Measurements from ENCODE around the gene PCDHB5. TPM values are rescaled to one million over a fixed set of nuclear protein-coding genes. Genes with fewer than 3 reads are reported as not detected.
A peak's percentile ranks its signal among the peaks of the same experiment; 100 is the strongest.
"Not testable (repeated sequence)": the region's sequence is repeated elsewhere in the genome, so short reads cannot be mapped to it uniquely, and the experiment has no call there.

PCDHB5 gene
- not detected for total RNA-seq

DNA sequence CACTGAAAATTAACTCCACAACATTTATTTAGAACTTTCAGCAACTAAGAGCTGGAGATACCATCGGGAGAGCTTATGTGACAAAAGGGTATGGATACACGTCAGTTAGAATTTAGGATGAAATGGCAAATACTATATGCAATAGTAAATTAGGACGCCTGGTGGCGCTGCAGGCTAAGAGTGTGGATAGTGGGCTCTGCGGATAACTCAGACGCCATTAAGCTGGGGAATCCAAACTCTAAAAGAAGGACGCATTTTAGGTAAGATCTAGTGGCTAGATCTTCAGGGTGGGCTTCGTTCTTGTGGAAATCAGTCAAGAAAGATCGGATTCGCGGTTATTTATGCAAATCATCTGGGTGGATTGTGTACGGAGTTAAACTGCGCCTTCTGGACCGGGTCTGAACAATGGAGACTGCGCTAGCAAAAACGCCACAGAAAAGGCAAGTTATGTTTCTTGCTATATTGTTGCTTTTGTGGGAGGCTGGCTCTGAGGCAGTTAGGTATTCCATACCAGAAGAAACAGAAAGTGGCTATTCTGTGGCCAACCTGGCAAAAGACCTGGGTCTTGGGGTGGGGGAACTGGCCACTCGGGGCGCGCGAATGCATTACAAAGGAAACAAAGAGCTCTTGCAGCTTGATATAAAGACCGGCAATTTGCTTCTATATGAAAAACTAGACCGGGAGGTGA lies at the start of gene PCDHB5:
Gene PCDHB5 (plus strand): TSS at position 177 of the 688 bp plus-strand sequence. CDS start 229 bp downstream, at position 406.
- Mint-ChIP-seq H3K36me3 (ENCODE audit: low read depth) (peaks cover 2% of the 10 kb centered on the region), H3K27me3 (ENCODE audit: low read depth) (no peaks in the 10 kb centered on the region), H3K9me3 (ENCODE audit: insufficient read depth) (peaks cover 45% of the 10 kb centered on the region), H3K27ac (no peak within 1 kb of the TSS), H3K4me1 (ENCODE audit: low read depth) (no peaks in the 10 kb centered on the region), H3K4me3 (no peak within 1 kb of the TSS)
- ATAC-seq (no peak), DNase-seq (no peak)
- ChIA-PET CTCF (no interaction called here), POLR2A (no interaction called here)

DNA sequence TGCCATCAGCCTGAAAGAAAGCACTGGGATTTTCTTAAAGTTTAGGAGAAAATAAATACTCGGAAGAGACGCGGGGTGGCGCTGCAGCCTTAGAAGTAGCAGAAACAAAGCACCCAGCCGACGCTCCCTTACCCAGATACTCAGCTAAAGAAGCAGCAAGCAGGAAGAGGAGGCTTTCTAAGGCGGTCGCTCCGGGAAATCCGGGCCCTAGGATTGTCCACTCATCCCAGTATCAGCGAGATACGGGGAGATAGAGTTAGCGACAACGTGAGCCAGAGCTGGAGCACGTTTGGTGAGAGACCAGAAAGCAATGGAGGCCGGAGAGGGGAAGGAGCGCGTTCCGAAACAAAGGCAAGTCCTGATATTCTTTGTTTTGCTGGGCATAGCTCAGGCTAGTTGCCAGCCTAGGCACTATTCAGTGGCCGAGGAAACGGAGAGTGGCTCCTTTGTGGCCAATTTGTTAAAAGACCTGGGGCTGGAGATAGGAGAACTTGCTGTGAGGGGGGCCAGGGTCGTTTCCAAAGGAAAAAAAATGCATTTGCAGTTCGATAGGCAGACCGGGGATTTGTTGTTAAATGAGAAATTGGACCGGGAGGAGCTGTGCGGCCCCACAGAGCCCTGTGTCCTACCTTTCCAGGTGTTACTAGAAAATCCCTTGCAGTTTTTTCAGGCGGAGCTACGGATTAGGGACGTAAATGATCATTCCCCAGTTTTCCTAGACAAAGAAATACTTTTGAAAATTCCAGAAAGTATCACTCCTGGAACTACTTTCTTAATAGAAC lies 40.3 kb upstream of the PCDHB5 start, which contains the start of gene PCDHB2:
Gene PCDHB2 (plus strand): TSS at position 135 of the 782 bp plus-strand sequence. CDS start 176 bp downstream, at position 311.
- peaks cover 5% of the 10 kb centered on the region for H3K9me3 Mint-ChIP-seq (ENCODE audit: insufficient read depth)
- DNase-seq (no peak), ATAC-seq (no peak)
- H3K36me3 Mint-ChIP-seq (ENCODE audit: low read depth): no peaks in the 10 kb centered on the region
- CTCF ChIA-PET: no interaction called here
- no peak within 1 kb of the TSS for H3K4me3 Mint-ChIP-seq
- no peaks in the 10 kb centered on the region for H3K4me1 Mint-ChIP-seq (ENCODE audit: low read depth)
- H3K27me3 Mint-ChIP-seq (ENCODE audit: low read depth): peaks cover 9% of the 10 kb centered on the region
- POLR2A ChIA-PET: no interaction called here
- H3K27ac Mint-ChIP-seq: no peak within 1 kb of the TSS

DNA sequence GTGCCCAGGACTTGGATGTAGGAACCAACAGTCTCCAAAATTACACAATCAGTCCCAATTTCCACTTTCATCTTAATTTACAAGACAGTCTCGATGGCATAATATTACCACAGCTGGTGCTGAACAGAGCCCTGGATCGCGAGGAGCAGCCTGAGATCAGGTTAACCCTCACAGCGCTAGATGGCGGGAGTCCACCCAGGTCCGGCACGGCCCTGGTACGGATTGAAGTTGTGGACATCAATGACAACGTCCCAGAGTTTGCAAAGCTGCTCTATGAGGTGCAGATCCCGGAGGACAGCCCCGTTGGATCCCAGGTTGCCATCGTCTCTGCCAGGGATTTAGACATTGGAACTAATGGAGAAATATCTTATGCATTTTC lies 39.8 kb upstream of the PCDHB5 start:
- CTCF ChIA-PET: no interaction called here

DNA sequence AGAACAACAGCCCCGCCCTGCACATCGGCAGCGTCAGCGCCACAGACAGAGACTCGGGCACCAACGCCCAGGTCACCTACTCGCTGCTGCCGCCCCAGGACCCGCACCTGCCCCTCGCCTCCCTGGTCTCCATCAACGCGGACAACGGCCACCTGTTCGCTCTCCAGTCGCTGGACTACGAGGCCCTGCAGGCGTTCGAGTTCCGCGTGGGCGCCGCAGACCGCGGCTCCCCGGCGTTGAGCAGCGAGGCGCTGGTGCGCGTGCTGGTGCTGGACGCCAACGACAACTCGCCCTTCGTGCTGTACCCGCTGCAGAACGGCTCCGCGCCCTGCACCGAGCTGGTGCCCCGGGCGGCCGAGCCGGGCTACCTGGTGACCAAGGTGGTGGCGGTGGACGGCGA lies 38.8 kb upstream of the PCDHB5 start:
- Mint-ChIP-seq H3K9me3 (ENCODE audit: insufficient read depth) (peaks cover 19% of the 10 kb centered on the region), H3K27me3 (ENCODE audit: low read depth) (peaks cover 13% of the 10 kb centered on the region)
- H3K4me1 Mint-ChIP-seq (ENCODE audit: low read depth); CTCF ChIA-PET; DNase-seq; H3K36me3 Mint-ChIP-seq (ENCODE audit: low read depth); H3K4me3 Mint-ChIP-seq; ATAC-seq; H3K27ac Mint-ChIP-seq; POLR2A ChIA-PET: not testable (repeated sequence)

More for the DNA sequence above, 39.8 kb upstream of the PCDHB5 start:
- POLR2A ChIA-PET: no interaction called here
- H3K27ac Mint-ChIP-seq: no peak overlapping the region
- no peak for DNase-seq
- peaks cover 11% of the 10 kb centered on the region for H3K27me3 Mint-ChIP-seq (ENCODE audit: low read depth)
- no peaks in the 10 kb centered on the region for H3K36me3 Mint-ChIP-seq (ENCODE audit: low read depth)
- H3K9me3 Mint-ChIP-seq (ENCODE audit: insufficient read depth): peaks cover 10% of the 10 kb centered on the region
- H3K4me3 Mint-ChIP-seq: no peak overlapping the region
- H3K4me1 Mint-ChIP-seq (ENCODE audit: low read depth): no peaks in the 10 kb centered on the region
- no peak for ATAC-seq

DNA sequence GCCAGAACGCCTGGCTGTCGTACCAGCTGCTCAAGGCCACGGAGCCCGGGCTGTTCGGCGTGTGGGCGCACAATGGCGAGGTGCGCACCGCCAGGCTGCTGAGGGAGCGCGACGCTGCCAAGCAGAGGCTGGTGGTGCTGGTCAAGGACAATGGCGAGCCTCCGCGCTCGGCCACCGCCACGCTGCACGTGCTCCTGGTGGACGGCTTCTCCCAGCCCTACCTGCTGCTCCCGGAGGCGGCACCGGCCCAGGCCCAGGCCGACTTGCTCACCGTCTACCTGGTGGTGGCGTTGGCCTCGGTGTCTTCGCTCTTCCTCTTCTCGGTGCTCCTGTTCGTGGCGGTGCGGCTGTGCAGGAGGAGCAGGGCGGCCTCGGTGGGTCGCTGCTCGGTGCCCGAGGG lies 38.4 kb upstream of the PCDHB5 start:
- H3K27ac Mint-ChIP-seq; POLR2A ChIA-PET; CTCF ChIA-PET; H3K36me3 Mint-ChIP-seq (ENCODE audit: low read depth); H3K4me1 Mint-ChIP-seq (ENCODE audit: low read depth); DNase-seq; ATAC-seq; H3K4me3 Mint-ChIP-seq: not testable (repeated sequence)
- peaks cover 23% of the 10 kb centered on the region for H3K9me3 Mint-ChIP-seq (ENCODE audit: insufficient read depth)
- peaks cover 13% of the 10 kb centered on the region for H3K27me3 Mint-ChIP-seq (ENCODE audit: low read depth)

DNA sequence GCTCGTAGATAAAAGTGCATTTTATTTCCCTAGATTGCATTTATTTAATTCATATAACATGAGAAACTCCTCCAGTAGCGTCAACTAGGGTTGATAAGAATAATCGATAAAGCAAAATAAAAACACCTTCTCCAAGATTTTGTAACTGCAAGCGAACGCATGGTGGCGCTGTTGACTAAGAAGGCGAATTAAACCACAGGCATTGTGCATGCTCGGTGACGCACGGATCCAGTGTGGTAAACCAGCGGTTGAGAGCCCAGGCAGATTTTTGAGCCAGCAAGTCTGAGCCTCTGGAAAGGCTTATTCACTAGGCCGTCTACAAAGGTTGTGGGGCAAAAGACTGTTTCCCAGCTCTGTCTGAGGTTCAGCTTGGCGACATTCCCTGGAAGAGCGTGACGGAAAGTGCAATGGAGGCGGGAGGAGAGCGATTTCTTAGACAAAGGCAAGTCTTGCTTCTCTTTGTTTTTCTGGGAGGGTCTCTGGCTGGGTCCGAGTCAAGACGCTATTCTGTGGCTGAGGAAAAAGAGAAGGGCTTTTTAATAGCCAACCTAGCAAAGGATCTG lies 34.7 kb upstream of the PCDHB5 start, which contains the start of gene PCDHB3:
Gene PCDHB3 (plus strand): TSS at position 231 of the 563 bp plus-strand sequence. CDS start 177 bp downstream, at position 408.
- H3K27me3 Mint-ChIP-seq (ENCODE audit: low read depth): peaks cover 10% of the 10 kb centered on the region
- no peak for ATAC-seq

DNA sequence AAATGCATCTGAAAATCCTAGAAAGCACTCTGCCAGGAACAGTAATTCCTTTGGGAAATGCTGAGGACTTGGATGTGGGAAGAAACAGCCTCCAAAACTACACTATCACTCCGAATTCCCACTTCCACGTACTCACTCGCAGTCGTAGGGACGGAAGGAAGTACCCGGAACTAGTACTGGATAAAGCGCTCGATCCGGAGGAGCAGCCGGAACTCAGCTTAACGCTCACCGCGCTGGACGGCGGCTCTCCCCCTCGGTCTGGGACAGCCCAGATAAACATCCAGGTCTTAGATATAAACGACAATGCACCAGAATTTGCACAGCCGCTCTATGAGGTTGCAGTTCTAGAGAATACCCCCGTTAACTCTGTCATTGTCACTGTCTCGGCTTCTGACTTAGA lies 33.9 kb upstream of the PCDHB5 start:
- POLR2A ChIA-PET: no interaction called here
- H3K27me3 Mint-ChIP-seq (ENCODE audit: low read depth): peaks cover 3% of the 10 kb centered on the region
- ATAC-seq (no peak), DNase-seq (no peak)
- H3K4me3 Mint-ChIP-seq: no peak overlapping the region
- no peak overlapping the region for H3K27ac Mint-ChIP-seq
- H3K36me3 Mint-ChIP-seq (ENCODE audit: low read depth): peaks cover 1% of the 10 kb centered on the region
- H3K9me3 Mint-ChIP-seq (ENCODE audit: insufficient read depth): peaks cover 28% of the 10 kb centered on the region
- H3K4me1 Mint-ChIP-seq (ENCODE audit: low read depth): no peaks in the 10 kb centered on the region
- CTCF ChIA-PET: no interaction called here

More for the DNA sequence above, 34.7 kb upstream of the PCDHB5 start, which contains the start of gene PCDHB3:
- ChIA-PET POLR2A (no interaction called here), CTCF (no interaction called here)
- Mint-ChIP-seq H3K4me1 (ENCODE audit: low read depth) (no peaks in the 10 kb centered on the region), H3K9me3 (ENCODE audit: insufficient read depth) (peaks cover 28% of the 10 kb centered on the region), H3K4me3 (no peak within 1 kb of the TSS), H3K27ac (no peak within 1 kb of the TSS), H3K36me3 (ENCODE audit: low read depth) (peaks cover 1% of the 10 kb centered on the region)
- peak; percentile 39 for DNase-seq

DNA sequence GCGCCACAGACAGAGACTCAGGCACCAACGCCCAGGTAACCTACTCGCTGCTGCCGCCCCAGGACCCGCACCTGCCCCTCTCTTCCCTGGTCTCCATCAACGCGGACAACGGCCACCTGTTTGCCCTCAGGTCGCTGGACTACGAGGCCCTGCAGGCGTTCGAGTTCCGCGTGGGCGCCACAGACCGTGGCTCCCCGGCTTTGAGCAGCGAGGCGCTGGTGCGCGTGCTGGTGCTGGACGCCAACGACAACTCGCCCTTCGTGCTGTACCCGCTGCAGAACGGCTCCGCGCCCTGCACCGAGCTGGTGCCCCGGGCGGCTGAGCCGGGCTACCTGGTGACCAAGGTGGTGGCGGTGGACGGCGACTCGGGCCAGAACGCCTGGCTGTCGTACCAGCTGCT lies 32.9 kb upstream of the PCDHB5 start:
- H3K27me3 Mint-ChIP-seq (ENCODE audit: low read depth); CTCF ChIA-PET; H3K27ac Mint-ChIP-seq; H3K4me1 Mint-ChIP-seq (ENCODE audit: low read depth); POLR2A ChIA-PET; H3K36me3 Mint-ChIP-seq (ENCODE audit: low read depth); DNase-seq; ATAC-seq; H3K4me3 Mint-ChIP-seq: not testable (repeated sequence)
- H3K9me3 Mint-ChIP-seq (ENCODE audit: insufficient read depth): peaks cover 30% of the 10 kb centered on the region

DNA sequence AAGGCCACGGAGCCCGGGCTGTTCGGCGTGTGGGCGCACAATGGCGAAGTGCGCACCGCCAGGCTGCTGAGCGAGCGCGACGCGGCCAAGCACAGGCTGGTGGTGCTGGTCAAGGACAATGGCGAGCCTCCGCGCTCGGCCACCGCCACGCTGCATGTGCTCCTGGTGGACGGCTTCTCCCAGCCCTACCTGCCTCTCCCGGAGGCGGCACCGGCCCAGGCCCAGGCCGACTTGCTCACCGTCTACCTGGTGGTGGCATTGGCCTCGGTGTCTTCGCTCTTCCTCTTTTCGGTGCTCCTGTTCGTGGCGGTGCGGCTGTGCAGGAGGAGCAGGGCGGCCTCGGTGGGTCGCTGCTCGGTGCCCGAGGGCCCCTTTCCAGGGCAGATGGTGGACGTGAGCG lies 32.5 kb upstream of the PCDHB5 start:
- H3K27ac Mint-ChIP-seq; ATAC-seq; H3K4me1 Mint-ChIP-seq (ENCODE audit: low read depth); H3K27me3 Mint-ChIP-seq (ENCODE audit: low read depth); H3K4me3 Mint-ChIP-seq; H3K36me3 Mint-ChIP-seq (ENCODE audit: low read depth); CTCF ChIA-PET; POLR2A ChIA-PET; DNase-seq: not testable (repeated sequence)
- H3K9me3 Mint-ChIP-seq (ENCODE audit: insufficient read depth): peaks cover 34% of the 10 kb centered on the region

DNA sequence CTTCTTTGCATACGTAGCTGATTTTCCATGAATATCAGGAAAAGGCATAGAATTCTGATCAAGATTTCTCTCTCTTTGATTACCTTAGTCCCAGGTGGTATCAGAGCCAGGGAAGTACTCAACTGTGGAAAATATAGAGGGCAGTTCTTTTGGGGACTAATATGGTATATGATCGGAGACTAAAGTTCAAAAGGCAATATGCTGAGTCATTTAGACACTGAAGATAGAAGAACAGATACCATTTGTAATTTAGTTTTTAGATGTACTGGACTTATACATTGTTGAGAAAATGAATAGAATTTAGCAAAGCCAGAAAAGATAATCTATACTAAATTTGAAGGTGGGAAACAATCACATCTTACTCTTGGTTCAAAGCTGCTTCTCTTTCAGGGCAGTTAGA lies 29.7 kb upstream of the PCDHB5 start:
- H3K4me3 Mint-ChIP-seq: no peak overlapping the region
- CTCF ChIA-PET: no interaction called here
- POLR2A ChIA-PET: no interaction called here
- no peak overlapping the region for H3K27ac Mint-ChIP-seq
- ATAC-seq (no peak), DNase-seq (no peak)
- H3K9me3 Mint-ChIP-seq (ENCODE audit: insufficient read depth): peaks cover 28% of the 10 kb centered on the region
- peaks cover 1% of the 10 kb centered on the region for H3K36me3 Mint-ChIP-seq (ENCODE audit: low read depth)
- H3K27me3 Mint-ChIP-seq (ENCODE audit: low read depth): peaks cover 1% of the 10 kb centered on the region
- no peaks in the 10 kb centered on the region for H3K4me1 Mint-ChIP-seq (ENCODE audit: low read depth)

DNA sequence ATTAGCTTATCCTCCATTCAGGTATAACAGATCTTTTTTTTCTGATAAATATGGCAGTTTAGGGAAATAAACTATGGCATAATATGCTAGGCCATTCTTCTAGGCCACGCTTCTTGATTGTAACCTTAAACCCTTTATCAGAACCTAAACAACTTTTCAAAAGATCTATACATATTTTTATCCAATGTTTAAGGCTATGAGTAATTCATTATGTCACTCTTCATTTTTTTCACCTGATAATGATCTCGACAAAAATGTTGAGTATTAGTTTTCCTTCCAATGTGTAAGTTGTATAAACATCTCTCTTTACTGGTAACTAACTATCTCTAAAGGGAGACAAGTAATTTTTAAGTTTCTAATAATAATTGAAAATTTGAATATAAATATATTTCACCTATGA lies 15.8 kb upstream of the PCDHB5 start:
- POLR2A ChIA-PET: no interaction called here
- Mint-ChIP-seq H3K9me3 (ENCODE audit: insufficient read depth) (peaks cover 30% of the 10 kb centered on the region), H3K36me3 (ENCODE audit: low read depth) (no peaks in the 10 kb centered on the region), H3K27ac (no peak overlapping the region), H3K4me3 (no peak overlapping the region), H3K27me3 (ENCODE audit: low read depth) (no peaks in the 10 kb centered on the region), H3K4me1 (ENCODE audit: low read depth) (no peaks in the 10 kb centered on the region)
- no peak for DNase-seq
- ATAC-seq: no peak
- CTCF ChIA-PET: no interaction called here

DNA sequence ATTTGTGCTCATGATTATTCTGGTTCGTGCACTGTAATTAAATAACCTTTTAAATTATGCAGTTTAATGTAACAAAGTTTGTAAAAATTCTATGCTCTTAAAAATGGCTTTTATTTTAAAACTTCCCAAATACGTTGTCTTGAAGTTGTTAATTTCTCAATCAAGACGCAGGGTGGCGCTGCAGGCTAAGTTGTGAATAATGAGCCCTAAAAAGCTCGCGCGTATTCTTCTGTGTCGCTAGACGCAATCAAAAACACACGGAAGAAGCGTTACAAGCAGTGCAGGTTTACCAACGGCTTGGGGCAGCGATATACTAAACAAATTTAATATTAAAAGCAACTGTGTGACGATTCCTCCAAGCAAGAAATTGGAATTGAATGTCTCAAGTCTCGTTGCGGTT lies 13.4 kb upstream of the PCDHB5 start, which contains the start of gene PCDHB4:
Gene PCDHB4 (plus strand): TSS at position 256 of the 400 bp plus-strand sequence. CDS start 181 bp downstream, outside the sequence.
- ATAC-seq (no peak), DNase-seq (no peak)
- Mint-ChIP-seq H3K4me3 (no peak within 1 kb of the TSS), H3K4me1 (ENCODE audit: low read depth) (no peaks in the 10 kb centered on the region), H3K27ac (no peak within 1 kb of the TSS), H3K27me3 (ENCODE audit: low read depth) (no peaks in the 10 kb centered on the region), H3K9me3 (ENCODE audit: insufficient read depth) (peaks cover 13% of the 10 kb centered on the region), H3K36me3 (ENCODE audit: low read depth) (no peaks in the 10 kb centered on the region)
- CTCF ChIA-PET: no interaction called here
- POLR2A ChIA-PET: no interaction called here
